Activated CD4-positive, alpha-beta T cell treated with anti-CD3 and anti-CD28 coated beads for 48 hours (primary cell): ENCODE data around the gene ENOPH1.
"Not testable (repeated sequence)": the region's sequence is repeated elsewhere in the genome, so short reads cannot be mapped to it uniquely, and the experiment has no call there.

Source experiments
- DNase-seq: peaks from one replicate; pipeline ENCODE4 v3.0.0-alpha.2; 2020

ENOPH1 gene

DNA sequence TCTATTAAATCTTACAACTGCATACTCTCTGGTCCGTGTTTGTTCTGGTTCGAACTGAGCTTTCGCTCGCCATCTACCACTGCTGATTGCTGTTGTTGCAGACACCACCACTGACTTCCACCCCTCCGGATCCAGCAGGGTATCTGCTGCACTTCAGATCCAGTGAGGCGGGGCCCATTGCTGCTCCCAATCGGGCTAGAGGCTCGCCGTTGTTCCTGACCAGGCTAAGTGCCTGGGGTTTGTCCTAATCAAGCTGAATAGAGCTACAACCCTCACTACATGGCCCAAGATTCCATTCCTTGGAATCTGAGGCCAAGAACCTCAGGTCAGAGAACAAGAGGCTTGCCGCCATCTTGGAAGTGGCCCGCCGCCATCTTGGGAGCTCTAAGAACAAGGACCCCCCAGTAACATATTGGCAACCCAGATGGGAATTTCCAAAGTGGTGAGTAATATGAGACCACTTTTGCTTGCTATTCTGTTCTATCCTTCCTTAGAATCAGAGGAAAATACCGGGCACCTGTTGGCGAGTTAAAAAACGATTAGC is 43.3 kb downstream of the ENOPH1 start:
- DNase-seq, result no peak

DNA sequence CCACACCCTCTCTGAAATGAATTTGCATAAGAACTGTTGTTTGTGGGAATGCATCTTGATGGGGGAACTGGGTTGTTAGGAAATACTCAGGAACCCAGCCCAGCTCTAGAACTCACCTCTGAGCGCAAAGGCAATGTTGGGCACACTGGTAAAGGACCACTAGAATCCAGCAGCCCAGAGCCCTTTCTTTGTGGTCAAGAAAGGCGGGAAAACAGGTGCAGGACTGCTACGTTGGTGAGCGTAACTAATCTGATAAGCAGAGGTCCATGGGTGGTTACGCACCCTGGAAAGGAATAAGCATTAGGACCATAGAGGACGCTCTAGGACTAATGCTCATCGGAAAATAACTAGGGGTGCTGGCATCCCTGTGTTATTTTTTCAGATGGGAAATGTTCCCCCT is 45.5 kb downstream of the ENOPH1 start:
- not testable (repeated sequence) for DNase-seq

GRCh38 chr4:82477469-82477868 is 47.1 kb downstream of the ENOPH1 start:
- not testable (repeated sequence) for DNase-seq

GRCh38 chr4:82479562-82479961 is 49.2 kb downstream of the ENOPH1 start:
- DNase-seq, result no peak

DNA sequence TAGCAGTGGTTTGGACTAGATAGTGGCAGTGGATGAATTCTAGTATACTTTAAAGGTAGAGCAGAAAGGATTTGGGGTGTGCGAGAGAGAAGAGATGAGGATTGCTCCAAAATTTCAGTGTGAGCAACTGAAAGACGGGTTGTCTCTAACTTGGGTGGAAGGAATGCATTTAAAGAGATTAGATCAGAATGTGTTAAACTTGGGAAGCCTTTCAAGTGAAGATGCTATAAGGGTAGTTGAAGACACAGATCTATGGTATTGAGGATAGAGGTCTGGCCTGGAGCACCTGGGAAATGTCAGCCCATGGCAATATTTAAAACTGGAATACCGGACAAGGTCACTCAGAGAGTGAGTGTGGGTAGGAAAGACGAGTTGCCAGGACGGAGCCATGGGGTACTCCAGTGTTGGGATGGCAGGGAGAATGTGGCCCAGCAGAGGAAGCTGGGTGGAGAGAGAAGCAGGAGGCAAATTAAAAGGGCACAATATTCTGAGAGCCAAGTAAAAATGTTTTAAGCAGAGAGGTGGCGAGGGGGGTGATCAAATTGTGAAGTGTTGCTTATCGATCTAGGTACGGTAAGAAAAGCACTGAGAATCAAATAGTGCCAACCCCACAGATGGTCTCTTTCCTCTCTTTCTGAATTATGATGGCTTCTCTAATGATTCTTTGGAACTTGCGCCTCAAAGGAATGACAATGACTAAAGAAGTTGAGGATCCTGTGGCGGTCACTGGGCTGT is 50.5 kb downstream of the ENOPH1 start:
- DNase-seq, result no peak

DNA sequence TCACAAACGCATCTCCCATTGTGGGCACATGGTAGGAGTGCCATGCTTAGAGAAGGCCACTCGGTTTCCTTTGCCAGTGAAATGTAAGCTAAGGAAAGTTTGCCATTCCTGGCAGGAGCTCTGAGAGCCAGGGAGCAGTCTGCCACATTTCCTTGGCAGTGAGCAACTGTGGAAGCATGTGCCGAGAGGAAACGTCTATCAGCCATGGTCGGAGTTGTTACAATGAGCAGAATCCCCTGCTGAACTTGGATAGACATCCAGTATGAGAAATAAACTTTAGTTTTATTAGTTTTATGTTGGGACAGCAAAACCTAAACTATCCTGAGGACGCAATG is 51.1 kb downstream of the ENOPH1 start:
- no peak for DNase-seq

- no peak for DNase-seq
Measured at GRCh38 chr4:82482387-82482786, 52.0 kb downstream of the ENOPH1 start.

DNA sequence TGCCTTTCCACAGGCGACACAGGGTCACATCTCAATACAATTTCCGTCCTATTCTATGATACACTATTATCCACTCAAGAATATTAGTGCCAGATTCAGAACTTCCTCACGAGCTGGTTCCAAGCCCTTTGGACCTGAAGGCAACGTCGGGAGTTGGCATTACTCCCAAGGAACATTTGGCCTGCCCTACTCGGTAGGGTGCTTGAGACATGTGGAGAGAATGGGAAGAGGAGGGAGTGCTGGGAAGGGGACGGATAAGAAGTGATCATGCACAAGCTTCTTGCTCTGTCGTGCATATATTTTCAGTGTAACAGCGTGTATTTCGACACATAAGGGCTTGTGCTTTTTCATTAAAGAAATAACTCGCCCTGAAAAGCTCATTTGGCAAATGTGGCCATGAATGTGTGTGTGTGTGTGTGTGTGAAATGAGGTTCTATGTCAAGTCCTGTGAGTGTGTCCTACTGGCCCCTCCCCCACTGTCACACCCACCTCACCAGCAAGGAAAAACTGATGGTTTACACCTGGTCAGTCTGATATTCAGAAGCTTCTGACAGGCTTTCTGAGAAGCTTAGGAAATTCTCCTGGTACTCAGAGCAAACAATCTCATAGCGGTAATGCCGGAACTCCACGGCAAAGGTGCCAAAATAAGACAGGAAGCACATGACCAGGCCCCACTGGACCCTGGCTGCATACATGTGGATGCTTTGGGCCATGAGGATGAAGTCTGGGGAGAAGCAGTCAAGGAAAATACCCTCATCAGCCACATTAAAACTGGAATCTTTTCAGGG is 54.8 kb downstream of the ENOPH1 start:
- DNase-seq, result no peak

DNA sequence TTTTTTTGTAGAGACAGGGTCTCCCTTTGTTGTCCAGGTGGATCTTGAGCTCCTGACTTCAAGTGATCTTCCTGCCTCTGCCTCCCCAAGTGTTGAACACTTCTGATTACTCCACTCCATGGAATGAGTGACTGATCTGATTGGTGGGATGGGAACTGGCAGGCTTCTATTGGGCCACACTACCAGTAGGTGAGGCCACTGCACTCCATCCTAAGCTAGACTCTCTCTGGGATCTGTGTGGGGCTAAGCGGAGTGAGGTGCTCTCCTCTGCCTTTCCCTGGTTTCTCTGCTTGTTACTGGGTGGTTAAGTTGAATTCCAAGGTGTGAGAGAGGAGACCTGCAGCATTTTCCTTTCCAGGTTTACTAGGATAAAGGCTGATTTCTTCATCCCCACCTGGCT is 58.7 kb downstream of the ENOPH1 start:
- DNase-seq, result no peak

GRCh38 chr4:82489987-82490386 is 59.6 kb downstream of the ENOPH1 start:
- no peak for DNase-seq

- DNase-seq, result no peak
Measured at GRCh38 chr4:82491251-82491960, 61.0 kb downstream of the ENOPH1 start.

DNA sequence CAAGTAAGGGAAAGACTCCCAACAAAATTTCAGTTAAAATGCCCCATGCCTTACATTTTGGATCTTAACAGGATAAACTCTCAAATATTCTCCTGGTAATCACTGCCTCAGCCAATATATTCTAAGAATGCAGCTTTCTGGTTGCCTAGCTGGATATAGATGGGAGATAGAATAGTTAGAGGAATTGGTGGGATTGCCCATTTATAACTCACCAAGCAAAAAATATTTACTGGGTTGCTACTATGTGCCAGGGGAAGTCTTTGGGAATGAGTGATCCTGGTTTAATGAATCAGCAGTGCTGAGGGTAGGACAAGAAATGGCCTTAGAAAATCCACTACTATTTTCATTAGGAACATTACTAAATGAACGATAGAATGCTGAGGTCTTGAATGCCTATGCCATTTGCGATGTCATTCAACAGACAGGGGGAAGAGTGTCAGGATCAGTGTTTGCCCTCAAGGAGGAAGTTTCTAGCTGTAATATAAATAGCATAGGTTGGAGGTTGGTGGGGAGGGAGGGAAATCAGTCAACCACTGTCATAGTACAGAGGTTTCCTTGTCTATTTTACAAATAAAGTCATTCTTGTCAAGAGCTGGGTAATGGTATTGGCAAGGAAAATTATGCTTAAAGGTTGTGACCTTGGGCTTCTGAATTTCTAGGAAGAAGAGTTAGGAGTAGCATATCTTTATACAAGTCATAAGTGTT is 63.5 kb downstream of the ENOPH1 start:
- DNase-seq, result no peak

DNA sequence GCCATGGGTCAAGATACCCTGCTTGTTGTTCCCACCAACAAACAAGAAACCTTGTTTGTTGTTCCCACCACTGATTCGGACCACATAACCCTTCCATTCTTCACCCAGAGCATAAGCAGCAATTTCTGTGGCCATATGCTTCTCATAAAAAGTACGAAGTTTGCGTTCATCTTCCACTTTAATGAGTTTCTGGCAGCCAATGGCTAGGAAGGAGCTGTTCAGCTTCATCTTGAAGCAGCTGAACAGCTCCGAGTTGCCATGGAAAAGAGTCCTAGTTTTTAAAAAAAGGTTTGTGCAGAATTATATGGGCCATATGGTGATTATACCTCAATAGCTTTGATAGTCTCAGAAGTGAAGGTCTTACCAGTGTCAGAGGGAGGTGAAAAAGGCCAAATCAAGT is 65.3 kb downstream of the ENOPH1 start:
- DNase-seq, result no peak

GRCh38 chr4:82496349-82496748 is 66.0 kb downstream of the ENOPH1 start:
- DNase-seq, result no peak

GRCh38 chr4:82499738-82500434 is 69.5 kb downstream of the ENOPH1 start:
- no peak for DNase-seq

DNA sequence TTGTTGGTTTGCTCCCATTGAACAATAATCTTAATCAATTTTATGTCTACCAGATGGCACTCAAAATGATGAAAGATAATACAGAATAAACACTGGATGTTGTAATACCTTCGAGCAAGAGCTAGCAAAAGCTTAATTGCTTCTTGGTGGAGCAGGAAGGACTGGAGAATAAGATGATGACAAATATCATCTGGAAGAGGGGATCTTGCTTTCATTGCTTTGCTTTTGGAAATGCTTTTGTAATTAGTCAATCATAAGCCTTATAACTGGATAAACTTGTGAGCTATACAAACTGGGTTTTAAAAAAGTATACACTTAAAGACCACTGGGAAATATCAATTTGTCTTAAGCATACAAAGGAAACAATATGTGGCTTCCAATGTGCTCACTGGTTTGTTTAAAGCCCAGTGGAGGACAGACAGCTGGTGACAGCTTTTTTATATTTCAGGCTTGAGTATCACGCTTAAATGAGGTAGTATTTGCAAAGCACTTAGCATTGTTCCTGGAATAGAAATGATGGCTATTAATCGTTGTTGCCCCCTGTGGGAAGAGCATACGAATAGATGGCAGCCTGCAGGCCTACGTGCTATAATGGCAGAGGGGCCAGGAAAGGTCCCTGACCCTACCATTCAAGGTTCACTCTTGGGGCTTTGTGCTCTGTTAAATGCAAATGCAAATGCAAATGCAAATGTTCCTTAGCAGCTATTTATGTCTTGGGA is 70.2 kb downstream of the ENOPH1 start:
- no peak for DNase-seq

- DNase-seq, result no peak
Measured at GRCh38 chr4:82501154-82501442, 70.7 kb downstream of the ENOPH1 start.

DNA sequence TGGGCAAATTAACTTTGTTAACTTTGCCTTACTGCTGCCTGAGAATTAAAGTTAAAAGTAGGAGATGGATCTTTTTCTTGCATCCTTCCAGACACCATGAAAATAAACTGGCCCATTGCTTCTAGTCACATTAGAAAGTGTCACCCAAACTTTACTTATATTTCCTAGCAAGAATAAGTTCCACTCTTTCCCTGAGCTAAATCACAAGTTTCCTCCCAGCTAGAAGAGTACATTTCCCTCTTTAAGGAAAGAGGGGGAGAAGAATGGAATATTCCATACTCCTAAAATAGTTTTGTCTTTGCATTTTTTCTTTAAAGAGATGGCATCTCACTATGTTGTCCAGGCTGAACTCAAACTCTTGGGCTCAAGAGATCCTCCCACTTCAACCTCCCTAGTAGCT is 77.6 kb downstream of the ENOPH1 start:
- no peak for DNase-seq

- DNase-seq, result no peak
Measured at GRCh38 chr4:82508806-82509428, 78.5 kb downstream of the ENOPH1 start.

DNA sequence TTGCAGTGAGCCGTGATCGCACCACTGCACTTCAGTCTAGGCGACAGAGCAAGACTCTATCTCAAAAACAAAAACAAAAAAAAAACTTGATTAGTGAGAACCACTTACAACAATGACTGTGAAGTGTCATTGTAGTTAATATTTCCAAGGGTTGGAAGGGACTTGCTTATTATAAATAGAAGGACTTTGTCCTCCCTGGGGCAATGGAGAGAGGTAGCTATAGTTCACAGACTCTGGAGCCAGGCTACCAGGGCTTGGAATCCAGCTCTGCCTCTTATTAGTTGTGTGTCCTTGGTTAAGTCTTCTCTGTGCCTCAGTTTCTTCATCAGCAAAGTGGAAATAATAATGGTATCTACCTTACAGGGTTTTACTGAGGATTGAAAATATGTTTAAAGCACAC is 79.8 kb downstream of the ENOPH1 start:
- no peak for DNase-seq
